ENCODE results near the gene GAPT.
A peak's percentile ranks its signal among the peaks of the same experiment; 100 is the strongest.

GAPT gene

DNA sequence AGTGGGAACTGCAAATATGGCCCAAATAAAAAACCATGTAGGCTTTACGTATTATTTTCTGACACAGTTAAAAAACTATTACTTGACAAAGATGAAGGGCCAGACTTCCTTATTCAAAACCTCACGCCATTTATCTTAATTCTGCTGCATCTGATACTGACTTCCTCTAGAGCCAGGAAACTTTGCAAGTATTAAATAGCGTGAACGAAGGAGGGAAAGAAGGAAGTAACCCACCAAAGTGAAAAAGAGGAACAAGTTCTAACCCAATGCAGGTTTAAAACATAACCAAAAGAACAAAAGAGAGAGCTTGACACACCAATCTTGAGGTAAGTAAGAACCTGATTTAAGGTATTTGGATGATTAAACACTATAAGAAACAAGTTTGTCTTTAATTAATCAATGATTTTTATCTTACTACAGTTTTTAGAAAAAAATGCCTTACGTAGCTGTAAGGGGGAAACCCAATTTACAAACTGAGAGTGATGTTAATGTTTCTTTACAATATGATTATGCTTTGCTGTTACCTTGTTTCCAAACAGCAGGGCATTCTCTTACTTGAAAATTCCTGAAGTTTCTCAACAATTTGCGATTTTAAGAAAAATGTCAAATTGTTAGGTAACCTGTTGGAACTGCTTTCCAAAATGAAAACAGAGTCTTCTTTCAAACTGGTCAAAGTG is at the start of gene GAPT:
TSS of gene GAPT (plus strand) at position 220 of the 677 bp plus-strand sequence. CDS start 3,102 bp downstream, outside the sequence.
- DNase-seq, result no peak

DNA sequence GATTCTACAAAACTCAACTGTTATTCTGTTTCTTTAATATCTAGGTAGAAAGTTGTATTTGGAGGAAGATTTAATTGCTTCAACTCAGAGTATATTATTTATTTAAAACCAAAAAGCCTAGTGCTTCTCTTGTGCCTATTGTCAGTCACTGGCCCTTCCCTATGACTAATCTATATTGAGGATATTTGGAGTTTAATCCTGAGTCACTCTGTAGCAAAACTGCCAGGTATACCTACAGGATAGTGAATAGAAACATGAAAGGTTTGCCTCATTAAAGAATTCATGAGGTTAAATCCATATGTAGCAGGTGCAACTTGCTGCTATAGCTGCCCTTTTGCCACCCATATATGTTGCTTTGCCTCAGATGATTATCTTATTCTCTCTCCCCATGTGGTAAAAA is 46.4 kb upstream of the GAPT start:
- DNase-seq, result no peak

DNA sequence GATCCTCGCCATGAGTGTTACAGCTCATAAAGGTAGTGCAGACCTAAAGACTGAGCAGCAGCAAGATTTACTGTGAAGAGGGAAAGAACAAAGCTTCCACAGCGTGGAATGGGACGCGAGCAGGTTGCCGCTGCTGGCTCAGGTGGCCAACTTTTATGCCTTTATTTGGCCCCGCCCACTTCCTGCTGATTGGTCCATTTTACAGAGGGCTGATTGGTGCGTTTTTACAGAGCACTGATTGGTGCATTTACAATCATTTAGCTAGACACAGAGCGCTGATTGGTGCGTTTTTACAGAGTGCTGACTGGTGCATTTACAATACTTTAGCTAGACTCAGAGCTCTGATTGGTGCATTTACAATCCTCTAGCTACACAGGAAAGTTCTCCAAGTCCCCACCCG is 45.2 kb upstream of the GAPT start:
- DNase-seq, result no peak

DNA sequence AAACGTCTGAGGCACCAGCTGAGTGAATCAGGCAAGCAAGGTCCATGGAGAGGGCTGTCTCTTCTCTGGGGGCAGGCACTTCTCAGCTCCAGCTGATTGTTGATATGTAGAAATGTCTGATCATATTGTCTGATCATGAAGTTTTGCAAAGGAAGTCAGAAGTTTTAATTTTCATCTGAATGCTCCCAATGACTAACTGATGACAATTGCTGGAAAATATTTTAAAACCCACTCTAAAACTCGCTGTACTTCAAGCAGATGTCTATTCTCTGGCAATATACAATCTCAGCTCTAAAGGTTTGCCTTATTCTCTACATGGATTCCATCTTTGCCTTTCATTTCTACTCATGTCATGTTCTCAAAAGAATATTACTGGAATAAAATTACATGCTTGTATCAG is 44.0 kb upstream of the GAPT start:
- no peak for DNase-seq

DNA sequence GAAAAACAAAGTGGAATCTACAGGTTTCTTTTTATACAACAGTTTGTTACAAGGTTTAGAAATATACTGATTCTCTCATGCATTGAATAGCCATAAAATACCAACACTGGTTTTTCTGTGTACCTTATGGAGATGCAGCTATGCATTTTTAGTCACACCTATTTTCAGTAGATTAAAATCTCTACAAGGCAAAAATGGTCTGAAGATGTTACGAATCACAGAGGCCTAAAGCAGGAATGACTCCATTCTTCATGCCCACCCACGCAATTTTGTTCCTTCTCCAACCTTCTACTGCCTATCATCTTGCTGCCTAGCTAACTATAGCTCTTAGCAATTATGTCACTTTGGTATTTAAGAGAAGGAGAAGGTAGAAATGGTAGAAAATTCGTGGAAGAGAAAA is 41.2 kb upstream of the GAPT start:
- no peak for DNase-seq

- no peak for DNase-seq
These were observed 40.2 kb upstream of the GAPT start for GRCh38 chr5:58450811-58451629.

GRCh38 chr5:58451732-58452565 is 39.3 kb upstream of the GAPT start:
- no peak for DNase-seq

DNA sequence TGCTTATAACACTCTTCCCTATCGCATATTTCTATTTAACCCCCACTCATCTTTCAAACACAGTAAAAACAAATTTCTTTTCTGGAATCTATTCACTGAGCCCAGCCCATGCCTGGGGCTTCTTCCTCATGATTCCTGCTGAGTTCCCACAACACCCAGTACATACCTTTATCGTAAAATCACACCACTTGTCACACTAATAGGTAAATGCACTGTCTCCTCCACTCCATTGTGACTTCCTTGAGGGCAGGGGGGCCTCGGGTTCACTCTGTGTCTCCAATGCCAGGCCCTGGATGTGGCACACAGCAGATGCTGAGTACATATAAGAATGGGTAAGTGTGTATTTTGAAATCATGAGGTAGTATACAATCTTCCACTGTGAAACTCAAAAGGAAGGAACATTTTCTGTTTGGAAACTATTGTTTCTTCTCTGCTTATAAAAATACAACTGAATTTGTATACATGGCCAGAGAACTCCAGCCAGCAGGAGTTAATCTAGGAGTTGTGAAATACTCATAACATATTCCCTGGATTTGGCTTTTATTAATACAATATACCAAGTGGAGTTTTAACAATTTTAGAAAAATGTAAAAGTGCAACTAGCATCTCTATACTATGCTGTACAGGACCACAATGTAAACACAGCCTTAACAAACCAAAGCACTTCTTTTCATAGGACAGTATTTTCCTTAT is 38.5 kb upstream of the GAPT start:
- no peak for DNase-seq

DNA sequence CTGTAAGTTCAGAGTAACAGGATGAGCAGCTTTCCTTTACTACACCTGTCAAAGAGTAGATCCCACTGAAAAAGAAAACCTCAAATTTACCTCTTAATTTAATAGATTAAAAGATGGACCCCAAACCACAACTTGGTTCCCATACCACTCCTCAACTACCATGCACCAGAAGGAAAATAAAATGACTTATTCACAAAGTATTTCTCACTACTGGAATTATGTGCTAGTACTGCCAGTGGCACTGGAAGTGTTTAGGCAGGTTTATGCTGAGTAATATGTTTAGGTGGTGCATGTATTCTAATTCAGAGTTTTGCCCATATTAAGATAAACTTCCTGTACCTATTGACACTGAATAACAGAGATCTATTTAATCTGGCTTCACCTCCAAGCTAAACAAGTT is 37.9 kb upstream of the GAPT start:
- no peak for DNase-seq

- no peak for DNase-seq
These were observed 37.2 kb upstream of the GAPT start for GRCh38 chr5:58454025-58454424.

DNA sequence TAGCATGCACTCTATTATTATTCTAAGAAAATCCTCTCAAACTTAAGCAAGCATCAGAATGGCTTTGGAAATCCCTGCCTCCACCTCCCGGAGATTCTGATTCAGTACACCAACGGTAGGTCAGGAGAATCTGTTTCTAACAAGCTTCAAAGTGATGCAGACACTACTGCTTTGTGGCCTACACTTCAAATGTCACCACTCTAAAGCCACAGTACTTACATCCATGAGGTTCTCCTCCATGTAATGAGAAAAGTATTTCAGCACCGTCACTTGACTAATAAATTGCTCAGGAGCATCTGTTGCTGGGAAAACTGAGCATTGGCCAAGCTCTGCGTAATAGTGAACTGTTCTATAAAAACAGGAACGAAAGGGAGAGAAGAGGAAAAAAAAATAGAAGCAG is 36.2 kb upstream of the GAPT start:
- no peak for DNase-seq

DNA sequence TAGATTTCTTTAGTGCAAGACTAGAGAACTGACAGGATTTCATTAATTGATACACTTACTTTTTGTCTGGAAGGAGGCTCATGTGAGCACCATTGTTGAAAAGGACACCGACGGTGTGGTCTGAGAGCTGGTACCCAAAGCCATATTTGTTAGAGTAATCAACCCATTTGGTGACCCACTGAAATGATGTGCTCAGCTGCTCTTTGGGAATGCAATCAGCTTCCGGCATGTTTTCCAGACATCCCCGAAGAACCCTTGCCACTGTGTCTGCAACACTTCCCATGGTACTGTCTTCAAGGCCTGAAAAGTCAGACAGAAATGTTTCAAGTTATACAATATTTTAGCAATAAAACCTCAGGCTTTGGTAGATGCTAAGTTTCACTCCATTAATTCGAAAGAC is 35.8 kb upstream of the GAPT start:
- no peak for DNase-seq

GRCh38 chr5:58456026-58456425 is 35.2 kb upstream of the GAPT start:
- no peak for DNase-seq

GRCh38 chr5:58456486-58456885 is 34.7 kb upstream of the GAPT start:
- DNase-seq, result no peak

DNA sequence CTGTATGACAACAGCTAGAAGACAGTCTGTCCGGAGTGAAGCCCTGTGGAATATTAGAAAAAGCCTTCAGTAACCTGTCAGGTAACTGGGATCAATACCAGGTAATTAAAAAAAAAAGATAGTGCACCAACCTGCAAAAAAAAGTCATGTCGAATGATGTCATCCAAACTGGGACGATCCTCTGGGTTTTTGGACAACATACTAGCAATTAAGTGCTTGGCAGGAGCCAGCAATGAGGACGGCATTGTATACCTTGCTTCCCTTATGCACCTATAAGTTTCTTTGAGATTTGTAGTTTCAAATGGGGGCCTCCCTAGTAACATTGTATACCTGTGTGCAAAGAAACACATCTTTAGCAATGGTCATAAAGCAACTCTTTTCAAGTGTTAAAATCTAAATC is 34.2 kb upstream of the GAPT start:
- no peak for DNase-seq

- no peak for DNase-seq
These were observed 33.0 kb upstream of the GAPT start for GRCh38 chr5:58458141-58458742.

GRCh38 chr5:58458743-58459145 is 32.5 kb upstream of the GAPT start:
- no peak for DNase-seq

- DNase-seq, result peak; percentile 19
These were observed 31.9 kb upstream of the GAPT start for GRCh38 chr5:58459146-58460001.

DNA sequence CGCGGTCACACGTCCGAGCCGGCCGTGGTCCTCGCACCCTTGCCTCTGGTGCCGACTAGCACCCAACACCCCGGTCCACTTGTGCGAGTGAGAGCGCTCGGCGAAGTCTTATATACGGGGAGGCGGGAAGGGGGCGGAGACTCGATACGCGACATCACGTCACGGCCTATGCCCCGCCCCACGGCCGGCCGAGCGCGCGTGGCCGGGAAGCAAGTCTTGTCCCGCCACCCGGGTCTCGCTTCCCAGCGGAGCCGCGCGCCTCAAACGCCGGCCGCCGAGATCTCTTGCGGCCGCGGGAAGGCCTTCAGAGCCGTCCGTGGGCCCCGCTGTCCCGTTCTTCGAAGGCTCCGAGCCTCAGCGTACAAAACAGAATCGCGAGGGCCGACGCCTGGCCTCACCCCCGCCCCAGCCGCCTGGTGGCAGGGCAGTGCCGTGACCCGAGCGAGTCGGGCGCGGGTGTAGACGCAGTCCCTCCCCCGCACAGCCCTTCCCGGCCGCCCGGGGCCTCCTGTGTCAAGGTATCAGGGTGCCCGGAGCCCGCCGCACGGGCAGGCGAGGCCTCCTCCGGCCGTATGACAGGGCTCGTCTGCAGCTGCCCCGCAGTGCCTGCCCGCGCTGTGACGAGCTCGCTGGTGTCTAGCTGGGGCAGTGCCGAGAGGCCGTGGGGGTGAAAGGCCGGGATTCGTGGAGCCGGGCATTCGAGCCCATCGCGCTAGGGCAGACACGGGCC is 31.1 kb upstream of the GAPT start, which contains the start of gene PLK2:
TSS of gene PLK2 (minus strand) at position 85 of the 730 bp plus-strand sequence. CDS start 127 bp downstream, outside the sequence.
- DNase-seq, result peak; percentile 93

DNA sequence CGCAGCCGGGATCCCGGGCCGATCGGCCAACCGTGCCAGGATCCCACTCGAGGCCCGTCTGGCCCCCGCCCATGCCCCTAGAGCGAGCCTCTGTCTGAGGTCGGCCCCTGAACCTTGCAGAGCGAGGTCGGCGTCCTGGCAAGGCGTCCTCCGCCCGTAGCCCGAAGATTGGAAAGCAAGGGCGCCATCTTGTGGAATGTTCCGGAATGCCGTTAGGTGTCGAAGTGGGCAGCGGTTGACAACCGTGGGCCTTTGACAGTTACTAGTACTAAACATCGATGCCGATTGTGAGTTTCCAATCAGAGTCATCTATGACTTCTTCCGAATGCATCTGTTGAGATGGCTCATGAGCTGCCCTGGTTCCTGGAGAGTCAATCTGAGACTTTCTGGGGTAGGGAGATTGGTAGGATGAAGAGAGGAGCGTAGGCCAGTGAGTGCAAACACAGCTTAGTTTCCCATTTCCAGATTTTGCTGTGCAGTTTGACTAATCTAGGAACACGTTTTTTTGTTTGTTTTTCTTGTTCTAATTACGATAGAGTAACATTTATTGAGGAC is 30.4 kb upstream of the GAPT start:
- peak; percentile 90 for DNase-seq
